GM12878 (cell line): Measurements from ENCODE around the gene ARFRP1. TPM values are rescaled to one million over a fixed set of nuclear protein-coding genes. Genes with fewer than 3 reads are reported as not detected.

Experiments
- ATAC-seq: fragments of 200-7000 bp; cut with Tn5 transposase; 3 replicates; pipeline ENCODE4 v1.9.1; 2020; ENCODE audit warnings: mild to moderate bottlenecking, moderate library complexity
- BruUV-seq: library from RNA; stranded (reverse); fragments of 400-500 nt; replicated peaks from 2 replicates; lab custom pipeline; 2021; lab: Mats Ljungman, UMichigan
- CTCF ChIA-PET: fragments of 300-600 bp; sonication (Branson Sonifier 250); formaldehyde crosslinking; extraction: SDS; loops from one replicate; lab custom pipeline; 2021; ENCODE audit warnings: inconsistent platforms; lab: Yijun Ruan, JAX
- POLR2A ChIA-PET: fragments of 350-600 bp; formaldehyde crosslinking; extraction: SDS; loops from one replicate; lab custom pipeline; 2021; ENCODE audit warnings: inconsistent platforms; lab: Charles Lee
- RAD21 ChIA-PET: fragments of 300-600 bp; sonication (Branson Sonifier 250); formaldehyde crosslinking; loops from one replicate; lab custom pipeline; 2023; ENCODE audit warnings: antibody characterized with exemption; ENCODE audit not compliant: unreplicated experiment; lab: Charles Lee
- SMC1A ChIA-PET: fragments of 300-600 bp; sonication (Branson Sonifier 250); formaldehyde crosslinking; loops from one replicate; lab custom pipeline; 2023; ENCODE audit not compliant: unreplicated experiment, uncharacterized antibody; lab: Charles Lee
- DNase-seq: peaks from one replicate; pipeline ENCODE4 v3.0.0-alpha.2; 2011; ENCODE audit warnings: low read depth, low spot score
- FAIRE-seq: peaks from 3 replicates; lab custom pipeline; 2011; peaks lifted over from hg19 to GRCh38; lab: Jason Lieb, UNC
- H2AFZ ChIP-seq: 2 replicates; pipeline ENCODE4 v1.6.0; 2011; ENCODE audit warnings: low read depth, low read length, control low read depth; ENCODE audit not compliant: control insufficient read depth
- H3K27ac ChIP-seq: 2 replicates; pipeline ENCODE4 v1.5.1; 2011; ENCODE audit warnings: control low read depth; ENCODE audit not compliant: control insufficient read depth, insufficient read depth
- H3K27me3 ChIP-seq, 2 experiments: replicated peaks in 1 of 2; 2 replicates each; pipeline versions ENCODE4 v1.6.0 to v1.6.1; 2011; ENCODE audit warnings: low read length in 1 of 2; ENCODE audit not compliant: control insufficient read depth in 2 of 2, insufficient read depth in 2 of 2
- H3K36me3 ChIP-seq, 2 experiments: 2 replicates each; pipeline ENCODE4 v1.5.1; 2011; ENCODE audit warnings: low read length in 1 of 2; ENCODE audit not compliant: control insufficient read depth in 2 of 2, insufficient read depth in 2 of 2
- H3K4me1 ChIP-seq: 2 replicates; pipeline ENCODE4 v1.6.1; 2011; ENCODE audit warnings: mild to moderate bottlenecking, low read length, moderate library complexity, mixed read lengths; ENCODE audit not compliant: control insufficient read depth, insufficient read depth
- H3K4me2 ChIP-seq: 2 replicates; pipeline ENCODE4 v1.6.0; 2011; ENCODE audit warnings: control low read depth; ENCODE audit not compliant: control insufficient read depth, insufficient read depth
- H3K4me3 ChIP-seq: fragments of 200-600 bp; sonication (generic); 2 replicates; pipeline ENCODE4 v1.5.1; 2016
- H3K79me2 ChIP-seq: 2 replicates; pipeline ENCODE4 v1.6.0; 2011; ENCODE audit warnings: low read length; ENCODE audit not compliant: control insufficient read depth, insufficient read depth
- H3K9ac ChIP-seq: 2 replicates; pipeline ENCODE4 v1.8.0; 2011; ENCODE audit warnings: low read length, control low read depth, mixed read lengths; ENCODE audit not compliant: control insufficient read depth, insufficient read depth
- H3K9me3 ChIP-seq: replicated peaks from 3 replicates; pipeline ENCODE4 v1.5.1; 2011; ENCODE audit warnings: mild to moderate bottlenecking, low read length; ENCODE audit not compliant: control insufficient read depth, insufficient read depth
- H4K20me1 ChIP-seq: 2 replicates; pipeline ENCODE4 v1.6.0; 2011; ENCODE audit not compliant: control insufficient read depth, insufficient read depth
- ASH2L ChIP-seq: fragments of 300-600, 200-600 bp; sonication (generic); IDR thresholded peaks from 2 replicates; pipeline ENCODE4 v1.6.1; 2017; ENCODE audit warnings: low read depth, mild to moderate bottlenecking, borderline replicate concordance
- CBFB ChIP-seq: IDR thresholded peaks from 2 replicates; pipeline ENCODE4 v1.6.1; 2016; ENCODE audit warnings: antibody characterized with exemption, low read depth
- CBX5 ChIP-seq: sonication (generic); IDR thresholded peaks from 2 replicates; pipeline ENCODE4 v1.6.1; 2016; ENCODE audit warnings: low read depth, moderate library complexity, mild to moderate bottlenecking, inconsistent platforms
- CREM ChIP-seq: IDR thresholded peaks from 2 replicates; pipeline ENCODE4 v1.6.1; 2014; ENCODE audit warnings: antibody characterized with exemption, low read depth
- EZH2 ChIP-seq: IDR thresholded peaks from 2 replicates; pipeline ENCODE4 v1.6.1; 2012; ENCODE audit warnings: low read depth, mild to moderate bottlenecking, control low read depth, inconsistent platforms, low read length, borderline replicate concordance; ENCODE audit not compliant: control insufficient read depth
- HDGF ChIP-seq: fragments of 450-650 bp; IDR thresholded peaks from 2 replicates; pipeline ENCODE4 v1.6.1; 2016; ENCODE audit warnings: antibody characterized with exemption
- IKZF1 ChIP-seq: fragments of 450-650 bp; conservative IDR thresholded peaks from 2 replicates; pipeline ENCODE4 v1.6.1; 2017; ENCODE audit warnings: antibody characterized with exemption, mild to moderate bottlenecking
- NBN ChIP-seq: fragments of 450-650 bp; IDR thresholded peaks from 2 replicates; pipeline ENCODE4 v1.6.1; 2016
- NR2F1 ChIP-seq: fragments of 450-650 bp; conservative IDR thresholded peaks from 2 replicates; pipeline ENCODE4 v1.6.1; 2017; ENCODE audit warnings: mild to moderate bottlenecking
- RB1 ChIP-seq: fragments of 450-650 bp; formaldehyde crosslinking; IDR thresholded peaks from 2 replicates; pipeline ENCODE4 v1.6.1; 2017; ENCODE audit warnings: mild to moderate bottlenecking, borderline replicate concordance
- SRF ChIP-seq, 2 experiments: IDR thresholded peaks; 2 replicates each; pipeline ENCODE4 v1.6.1; 2011; ENCODE audit warnings: low read depth in 2 of 2, low read length in 2 of 2, mild to moderate bottlenecking in 1 of 2, moderate library complexity in 1 of 2
- ZNF207 ChIP-seq: fragments of 450-650 bp; IDR thresholded peaks from 2 replicates; pipeline ENCODE4 v1.6.1; 2014; ENCODE audit warnings: antibody characterized with exemption, mild to moderate bottlenecking, borderline replicate concordance
- WGBS: methylation state at CpG from one replicate; pipeline ENCODE4 v1.1.6; 2016; ENCODE audit warnings: low lambda C conversion rate; ENCODE audit not compliant: insufficient replicate concordance, insufficient coverage; ENCODE audit errors: missing lambda C conversion rate; 5-methylcytosine and 5-hydroxymethylcytosine counted together
- in situ Hi-C: fragments of 300-500 bp; cut with MboI; formaldehyde crosslinking; loops from 9 replicates; pipeline ENCODE4 v1.14.3; 2018; ENCODE audit warnings: mixed read lengths
- intact Hi-C: fragments of 100-400 bp; cut with micrococcal nuclease; formaldehyde crosslinking; loops from one replicate; pipeline ENCODE4 v1.14.2; 2022; ENCODE audit not compliant: unreplicated experiment
- polyA plus RNA-seq, 11 experiments: library from polyadenylated mRNA; depleted of rRNA in 4 of 11; unstranded in 6 of 11; stranded (reverse) in 5 of 11; fragments of >200 nt; fragmentation: Nextera tagmentation in 4 of 11; fragmentation: Illumina TruSeq in 1 of 11; extraction: Ambion mirVana in 4 of 11; extraction: Trizol in 1 of 11; gene quantifications; 1 replicate in 1 of 11; 2 replicates in 10 of 11; pipeline versions ENCODE4 v1.2.1 to v1.2.3, GENCODE V29; 2011 to 2016; ENCODE audit warnings: inconsistent platforms in 2 of 11, missing spikeins in 2 of 11, low read depth in 1 of 11
- total RNA-seq, 4 experiments: library from RNA; depleted of rRNA in 3 of 4; stranded (reverse); fragments of >200 nt in 3 of 4; fragmentation: Illumina TruSeq in 1 of 4; extraction: Trizol in 1 of 4; gene quantifications; 2 replicates each; pipeline versions ENCODE4 v1.2.1 to v1.2.3, GENCODE V29; 2013 to 2021
- TF ChIP-seq, protein P1 (sequence below): IDR thresholded peaks from 2 replicates; pipeline ENCODE4 v1.6.1; 2011; ENCODE audit warnings: borderline replicate concordance, low read depth, mild to moderate bottlenecking, moderate library complexity, mixed read lengths, low read length; ENCODE audit not compliant: insufficient read depth; ENCODE audit errors: extremely low read length
- TF ChIP-seq, protein P2 (sequence below): IDR thresholded peaks from 2 replicates; pipeline ENCODE4 v1.6.1; 2012; ENCODE audit warnings: low read depth, low read length, improper control_type of control experiment
- TF ChIP-seq, protein P3 (sequence below): fragments of 450-650 bp; IDR thresholded peaks from 2 replicates; pipeline ENCODE4 v1.6.1; 2018; ENCODE audit warnings: borderline replicate concordance, mild to moderate bottlenecking; ENCODE audit not compliant: partially characterized antibody
- TF ChIP-seq, protein P4 (sequence below): IDR thresholded peaks from 2 replicates; pipeline ENCODE4 v1.6.1; 2011; ENCODE audit warnings: low read depth, low read length, improper control_type of control experiment, borderline replicate concordance

ARFRP1 gene
- total and polyA plus RNA-seq, 10 of the 15 experiments (the other 5 are each of a cell fraction or from before 2014, with no cell fraction given): 0.37 to 71.7 (median 34.6) TPM

DNA sequence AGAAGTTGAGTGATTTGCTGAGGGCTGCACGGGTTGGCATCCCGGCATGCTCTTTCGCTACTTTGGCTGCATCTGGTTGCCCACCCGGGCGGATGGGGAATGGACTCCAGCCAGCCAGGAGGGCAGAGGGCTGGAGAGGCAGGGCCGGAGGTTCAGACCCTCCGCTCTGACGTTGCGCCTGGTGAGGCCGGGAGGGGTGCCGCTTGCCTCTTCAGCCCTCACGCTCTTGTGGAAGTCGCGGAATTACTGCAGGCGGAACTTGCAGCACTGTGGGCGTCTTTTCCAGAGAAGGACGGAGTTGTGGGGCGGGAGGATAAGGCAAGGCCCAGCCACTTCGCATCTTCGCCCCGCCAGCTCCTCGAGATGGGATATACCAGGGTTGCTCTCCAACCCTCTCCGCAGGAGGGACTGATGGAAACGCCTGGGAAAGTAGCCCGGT is 49.0 kb downstream of the ARFRP1 start (continued):
- no peak for TF ChIP-seq ZNF207
- no peak for TF ChIP-seq NR2F1
- TF ChIP-seq, protein P1, sequence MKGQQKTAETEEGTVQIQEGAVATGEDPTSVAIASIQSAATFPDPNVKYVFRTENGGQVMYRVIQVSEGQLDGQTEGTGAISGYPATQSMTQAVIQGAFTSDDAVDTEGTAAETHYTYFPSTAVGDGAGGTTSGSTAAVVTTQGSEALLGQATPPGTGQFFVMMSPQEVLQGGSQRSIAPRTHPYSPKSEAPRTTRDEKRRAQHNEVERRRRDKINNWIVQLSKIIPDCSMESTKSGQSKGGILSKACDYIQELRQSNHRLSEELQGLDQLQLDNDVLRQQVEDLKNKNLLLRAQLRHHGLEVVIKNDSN: no peak
- TF ChIP-seq EZH2: no peak

GRCh38 chr20:63657937-63658748 is 49.6 kb downstream of the ARFRP1 start, which contains the start of gene RTEL1:
Gene RTEL1 (plus strand): TSS chr20:63658312. CDS start chr20:63659403, 1,091 bp downstream.
- DNase-seq: peak; percentile 59
- Histone ChIP-seq H3K79me2 (peaks cover 10% of the 10 kb centered on the region), H2AFZ (peak within 1 kb of the TSS; percentile 98), H3K4me1 (peaks cover 8% of the 10 kb centered on the region), H3K9ac (peak within 1 kb of the TSS; percentile 78), H3K9me3 (no peaks in the 10 kb centered on the region), H3K27ac (peak within 1 kb of the TSS; percentile 84), H4K20me1 (no peaks in the 10 kb centered on the region), H3K4me2 (peak within 1 kb of the TSS; percentile 85), H3K27me3 (peaks cover 2 to 7% of the 10 kb centered on the region in 2 experiments; a peak in 2 of 4 replicates), H3K36me3 (peaks cover 0 to 2% of the 10 kb centered on the region in 2 experiments; a peak in 2 of 4 replicates), H3K4me3 (peak within 1 kb of the TSS; percentile 93)
- peak; percentile 98 for ATAC-seq
- under 1% methylated on average over 72 of the region's 73 CpGs for WGBS
- in situ Hi-C loops: no loop called here
- POLR2A ChIA-PET: interaction anchor here (0.6 to 1.5 kb wide), 8 partner anchors 8 to 298 kb away, joined by 3 to 13 read pairs (median 4); partner anchors contain the start of genes ARFRP1, GMEB2, HELZ2 and PTK6
- BruUV-seq: no TSS peak
- FAIRE-seq: peak; percentile 84
- SMC1A ChIA-PET: interaction anchor here (0.6 to 1.8 kb wide), 4 partner anchors 16 to 207 kb away, joined by 3 to 13 read pairs (median 5); partner anchors contain the start of genes PTK6 and TPD52L2
- intact Hi-C loops: no loop called here
- RAD21 ChIA-PET: interaction anchor here (0.7 to 1.5 kb wide), 10 partner anchors 10 to 239 kb away, joined by 3 to 24 read pairs (median 4); partner anchors contain the start of genes ARFRP1, LIME1, PTK6 and TPD52L2
- CTCF ChIA-PET: interaction anchor here (0.7 to 2.2 kb wide), 11 partner anchors 10 to 381 kb away, joined by 3 to 10 read pairs (median 3); partner anchors contain the start of genes ARFRP1, LIME1, PTK6 and TPD52L2
- TF ChIP-seq SRF (IDR thresholded peaks at IDR 0.05; ENCODE audit: low read depth in 2 of 2, low read length in 2 of 2) (peak; percentile 29 to 89; a peak in 3 of 4 replicates), CBX5 (no peak), HDGF (0 out of 2 replicates have a peak, but pooled peaks have one; percentile 25), RB1 (peak; percentile 98), CREM (peak; percentile 85; the same call in 1 of the 2 replicates), CBFB (peak; percentile 93), IKZF1 (peak; percentile 100), NBN (peak; percentile 91), ASH2L (no peak)
- TF ChIP-seq, protein P2, sequence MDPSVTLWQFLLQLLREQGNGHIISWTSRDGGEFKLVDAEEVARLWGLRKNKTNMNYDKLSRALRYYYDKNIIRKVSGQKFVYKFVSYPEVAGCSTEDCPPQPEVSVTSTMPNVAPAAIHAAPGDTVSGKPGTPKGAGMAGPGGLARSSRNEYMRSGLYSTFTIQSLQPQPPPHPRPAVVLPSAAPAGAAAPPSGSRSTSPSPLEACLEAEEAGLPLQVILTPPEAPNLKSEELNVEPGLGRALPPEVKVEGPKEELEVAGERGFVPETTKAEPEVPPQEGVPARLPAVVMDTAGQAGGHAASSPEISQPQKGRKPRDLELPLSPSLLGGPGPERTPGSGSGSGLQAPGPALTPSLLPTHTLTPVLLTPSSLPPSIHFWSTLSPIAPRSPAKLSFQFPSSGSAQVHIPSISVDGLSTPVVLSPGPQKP: peak; percentile 78
- TF ChIP-seq, protein P3, sequence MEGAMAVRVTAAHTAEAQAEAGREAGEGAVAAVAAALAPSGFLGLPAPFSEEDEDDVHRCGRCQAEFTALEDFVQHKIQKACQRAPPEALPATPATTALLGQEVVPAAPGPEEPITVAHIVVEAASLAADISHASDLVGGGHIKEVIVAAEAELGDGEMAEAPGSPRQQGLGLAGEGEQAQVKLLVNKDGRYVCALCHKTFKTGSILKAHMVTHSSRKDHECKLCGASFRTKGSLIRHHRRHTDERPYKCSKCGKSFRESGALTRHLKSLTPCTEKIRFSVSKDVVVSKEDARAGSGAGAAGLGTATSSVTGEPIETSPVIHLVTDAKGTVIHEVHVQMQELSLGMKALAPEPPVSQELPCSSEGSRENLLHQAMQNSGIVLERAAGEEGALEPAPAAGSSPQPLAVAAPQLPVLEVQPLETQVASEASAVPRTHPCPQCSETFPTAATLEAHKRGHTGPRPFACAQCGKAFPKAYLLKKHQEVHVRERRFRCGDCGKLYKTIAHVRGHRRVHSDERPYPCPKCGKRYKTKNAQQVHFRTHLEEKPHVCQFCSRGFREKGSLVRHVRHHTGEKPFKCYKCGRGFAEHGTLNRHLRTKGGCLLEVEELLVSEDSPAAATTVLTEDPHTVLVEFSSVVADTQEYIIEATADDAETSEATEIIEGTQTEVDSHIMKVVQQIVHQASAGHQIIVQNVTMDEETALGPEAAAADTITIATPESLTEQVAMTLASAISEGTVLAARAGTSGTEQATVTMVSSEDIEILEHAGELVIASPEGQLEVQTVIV: peak; percentile 65
- TF ChIP-seq, protein P4, sequence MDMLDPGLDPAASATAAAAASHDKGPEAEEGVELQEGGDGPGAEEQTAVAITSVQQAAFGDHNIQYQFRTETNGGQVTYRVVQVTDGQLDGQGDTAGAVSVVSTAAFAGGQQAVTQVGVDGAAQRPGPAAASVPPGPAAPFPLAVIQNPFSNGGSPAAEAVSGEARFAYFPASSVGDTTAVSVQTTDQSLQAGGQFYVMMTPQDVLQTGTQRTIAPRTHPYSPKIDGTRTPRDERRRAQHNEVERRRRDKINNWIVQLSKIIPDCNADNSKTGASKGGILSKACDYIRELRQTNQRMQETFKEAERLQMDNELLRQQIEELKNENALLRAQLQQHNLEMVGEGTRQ: no peak
